GF-D8 (cell line): ENCODE results near the gene LGR4.

Source experiments
- DNase-seq: peaks from one replicate; lab custom pipeline; 2025; lab: John Stamatoyannopoulos, UW

Gene LGR4

DNA sequence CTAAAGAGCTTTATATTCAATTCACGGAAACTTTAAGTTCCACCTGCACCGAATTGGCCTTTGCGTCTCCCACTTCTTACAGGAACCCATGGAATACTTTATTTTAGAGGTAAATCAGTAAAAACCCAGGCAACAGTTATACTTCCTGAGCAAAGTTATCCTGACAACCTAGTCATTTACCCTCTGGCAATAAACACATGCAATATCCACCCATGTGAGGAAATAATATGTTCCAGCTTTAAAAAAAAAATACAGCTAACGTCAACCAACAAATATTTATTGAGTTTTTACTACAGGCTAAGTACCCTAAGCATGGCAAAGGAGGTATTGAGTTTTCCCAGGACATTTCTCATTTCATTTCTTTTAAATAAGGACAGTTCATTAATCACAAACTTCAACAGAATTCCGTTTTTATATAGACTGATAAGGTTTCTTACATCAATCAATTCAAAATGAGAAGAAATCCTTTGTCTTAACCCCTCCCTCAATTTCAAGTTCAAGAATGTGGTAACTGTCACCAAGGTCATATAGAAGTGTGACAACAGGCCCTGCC is 71.2 kb downstream of the LGR4 start:
- DNase-seq: no peak

DNA sequence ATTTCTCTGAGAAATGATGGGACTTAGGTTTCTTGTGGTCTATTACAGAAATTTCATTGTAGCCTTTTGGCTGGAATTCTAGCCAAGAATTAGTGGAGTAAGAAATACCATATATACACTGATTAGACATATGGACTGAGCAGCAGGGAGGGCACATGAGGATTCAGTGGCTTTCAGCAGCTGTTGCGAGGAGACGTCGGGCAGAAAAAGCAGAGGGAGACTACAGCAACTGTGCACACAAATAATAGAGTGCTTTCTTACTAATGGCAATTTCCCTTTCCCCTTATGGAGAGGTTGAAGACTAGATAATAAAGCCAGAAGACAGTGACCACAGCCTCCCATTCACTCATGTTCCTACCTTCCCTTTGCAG is 74.2 kb downstream of the LGR4 start:
- no peak for DNase-seq

DNA sequence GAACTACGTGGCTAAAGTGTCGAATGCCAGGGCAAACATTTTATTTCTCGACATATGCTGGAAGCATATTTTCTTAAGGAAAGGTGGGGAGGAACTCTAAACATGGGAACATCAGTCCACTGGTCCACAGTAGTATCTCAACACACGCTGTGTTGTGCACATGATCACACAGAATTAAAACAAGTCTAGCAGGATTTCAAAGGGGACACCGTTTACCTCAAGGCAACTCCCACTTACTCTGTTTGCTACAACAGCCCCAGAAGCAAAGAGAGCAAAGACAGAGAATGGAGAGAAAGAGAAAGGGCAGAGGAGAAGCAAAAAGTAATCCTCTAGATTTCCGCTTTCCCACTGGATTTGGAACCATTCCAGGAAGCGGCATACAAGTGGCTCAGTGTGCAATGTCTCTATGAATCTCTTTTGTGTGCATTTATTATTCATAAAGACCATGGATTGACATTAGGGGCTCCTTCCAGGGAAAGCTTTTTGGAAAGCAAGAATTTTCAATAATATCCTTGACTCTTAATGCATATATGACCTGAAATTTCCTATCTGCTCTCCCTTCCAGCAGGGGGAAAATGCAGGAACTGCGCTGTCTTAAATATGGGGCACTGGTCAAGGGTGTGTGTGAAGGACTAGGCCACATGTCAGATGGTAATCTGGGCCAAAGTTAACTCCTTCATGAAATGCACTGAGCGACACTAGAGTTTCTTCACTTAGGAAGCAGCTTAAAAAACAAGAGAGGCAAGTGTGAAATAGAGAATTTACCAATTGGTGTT is 74.8 kb downstream of the LGR4 start:
- no peak for DNase-seq

DNA sequence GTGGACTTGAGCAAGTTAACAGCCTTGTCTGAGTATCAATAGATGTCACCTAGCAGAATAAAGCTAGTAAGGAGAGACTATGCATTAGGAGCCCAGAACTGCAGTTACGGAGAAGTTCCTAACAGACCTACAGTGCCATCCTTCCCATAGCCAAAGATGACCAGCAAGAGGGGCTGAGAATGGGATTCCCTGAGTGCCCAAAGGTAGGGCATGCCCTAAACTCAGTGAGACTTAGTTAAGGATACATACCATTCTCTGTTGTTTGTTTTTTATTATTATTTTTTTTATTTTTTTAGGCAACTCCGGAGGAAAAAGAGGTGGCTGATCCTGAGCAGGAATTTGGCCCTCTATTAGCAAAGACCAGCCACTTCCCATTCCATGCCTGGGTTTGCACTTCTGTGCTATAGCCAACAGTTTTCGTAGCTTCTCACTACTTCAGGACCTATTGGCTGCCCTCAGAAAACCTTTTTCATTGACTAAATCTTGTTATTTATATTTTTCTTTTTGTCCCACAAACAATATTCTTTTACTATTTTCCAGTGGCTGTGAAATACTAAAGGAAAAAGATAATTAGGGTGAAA is 76.2 kb downstream of the LGR4 start:
- DNase-seq: no peak

DNA sequence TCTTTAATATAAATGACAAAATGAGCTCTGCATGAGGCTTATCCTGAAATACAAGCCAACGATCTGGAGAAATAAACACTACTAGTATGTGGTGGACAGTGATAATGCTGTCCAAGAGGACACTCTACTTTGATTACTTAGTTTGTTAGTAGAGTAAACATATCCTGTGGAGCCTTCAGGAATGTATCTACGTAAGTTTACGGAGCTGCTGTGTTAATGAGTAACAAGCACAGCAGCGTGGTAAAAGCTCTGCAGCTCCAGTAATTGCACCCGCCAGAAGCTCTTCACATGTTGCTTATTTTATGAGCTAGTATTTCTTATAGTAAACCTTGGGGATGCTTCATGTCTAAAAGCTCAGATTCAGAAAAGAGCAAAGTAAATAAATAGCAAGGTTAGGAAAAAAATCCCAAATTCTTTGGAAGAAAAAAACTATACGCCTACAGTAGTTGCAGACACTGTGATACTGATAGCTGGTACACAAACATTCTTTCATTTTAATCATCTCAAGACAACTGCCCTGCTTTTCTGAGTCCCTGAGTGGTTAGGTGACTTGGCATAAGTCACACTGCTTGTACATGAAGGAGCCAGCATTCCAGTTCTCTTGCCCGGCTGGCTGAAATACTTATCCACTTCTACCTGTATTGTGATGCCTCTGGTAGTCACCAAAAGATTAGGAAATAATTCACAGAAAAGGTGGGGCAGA is 76.9 kb downstream of the LGR4 start:
- DNase-seq: no peak

DNA sequence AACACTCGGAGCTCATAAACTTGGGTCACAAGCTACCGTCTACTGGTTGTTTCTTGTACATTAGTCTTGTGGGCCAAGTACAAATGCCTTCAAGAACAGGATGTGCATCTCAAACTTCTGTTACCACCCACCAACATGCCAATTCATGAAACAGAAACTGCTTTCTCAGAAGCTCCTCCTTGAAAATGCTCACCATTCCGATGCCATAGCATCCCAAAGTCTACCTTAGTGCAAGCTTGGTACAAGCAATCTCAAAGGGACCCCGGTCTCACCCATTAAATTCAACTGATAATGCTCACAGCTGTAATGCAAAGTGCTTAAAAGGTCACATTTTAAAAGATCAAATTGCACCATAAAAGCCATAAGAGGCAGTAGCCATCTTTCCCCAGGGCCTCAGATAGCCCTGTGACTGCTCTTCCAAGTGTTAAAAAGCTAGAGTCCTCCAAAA is 77.8 kb downstream of the LGR4 start:
- DNase-seq: no peak

DNA sequence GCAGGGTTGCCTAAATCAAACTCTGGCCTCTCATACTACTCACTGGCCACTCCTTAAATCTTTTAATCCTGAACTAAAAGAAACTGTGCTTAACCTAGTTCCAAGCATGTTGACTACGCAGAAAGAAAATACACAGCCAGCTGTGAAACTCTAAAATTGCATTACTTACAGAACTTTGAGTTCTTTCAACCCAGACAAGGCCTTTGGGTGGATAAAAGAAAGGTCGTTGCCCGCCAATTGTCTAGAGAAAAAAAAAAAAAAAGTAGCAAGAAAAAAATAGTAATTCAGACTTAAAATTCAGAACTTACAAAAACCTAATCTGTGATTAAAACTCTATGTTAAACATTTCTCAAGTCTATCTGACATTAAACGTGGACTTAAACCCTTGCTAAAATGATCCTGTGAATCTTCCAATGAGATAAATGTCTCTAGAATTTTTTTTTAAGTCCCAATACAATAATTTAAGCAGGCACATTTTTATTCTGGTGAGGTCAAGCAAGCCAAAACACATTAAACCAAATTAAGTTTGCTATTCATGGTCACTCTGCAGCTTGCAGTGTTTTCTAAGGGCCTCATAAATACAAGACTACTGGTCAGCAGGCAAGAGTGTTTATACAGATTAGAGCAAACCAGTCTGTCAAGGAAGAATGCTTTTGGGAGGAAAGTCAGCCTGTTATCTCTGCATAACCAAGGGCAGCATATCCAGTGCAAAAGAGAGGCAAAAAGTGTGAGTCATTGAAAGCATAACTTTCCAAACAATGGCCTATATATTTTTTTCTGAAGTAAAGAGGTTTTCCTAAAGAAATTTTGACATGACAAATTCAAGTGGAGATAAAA is 80.1 kb downstream of the LGR4 start:
- no peak for DNase-seq

DNA sequence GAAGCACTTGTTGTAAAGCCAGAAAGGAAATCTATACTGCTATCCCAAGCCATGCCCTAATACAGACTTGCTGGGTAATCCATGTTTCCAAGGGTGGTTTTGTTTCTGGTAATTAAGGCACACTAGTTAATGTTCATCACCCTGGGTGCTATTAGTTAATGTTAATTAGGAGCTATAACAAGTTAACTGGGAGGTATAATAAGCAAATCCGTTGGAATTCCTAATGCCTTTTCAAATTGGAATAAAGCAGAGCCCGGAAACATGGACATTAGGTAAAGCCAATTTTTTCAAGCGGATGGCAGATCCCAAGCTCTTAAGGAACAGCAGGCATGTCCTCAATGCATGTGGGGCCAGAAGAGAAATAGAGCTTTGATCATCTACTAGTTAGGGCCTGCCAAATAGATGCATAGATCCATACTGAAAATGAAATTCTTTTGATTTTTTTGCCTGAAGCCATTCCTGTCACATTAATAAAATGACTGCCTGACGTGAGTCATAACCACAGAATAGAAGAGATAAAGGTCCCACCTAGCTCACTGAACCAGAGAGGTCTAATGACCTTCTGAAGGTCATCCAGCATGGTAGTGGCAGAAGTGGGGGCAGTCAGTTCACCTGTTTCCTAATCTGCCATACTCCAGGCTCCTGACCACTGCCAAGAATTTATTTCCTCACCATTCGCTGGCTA is 81.1 kb downstream of the LGR4 start:
- DNase-seq: no peak

DNA sequence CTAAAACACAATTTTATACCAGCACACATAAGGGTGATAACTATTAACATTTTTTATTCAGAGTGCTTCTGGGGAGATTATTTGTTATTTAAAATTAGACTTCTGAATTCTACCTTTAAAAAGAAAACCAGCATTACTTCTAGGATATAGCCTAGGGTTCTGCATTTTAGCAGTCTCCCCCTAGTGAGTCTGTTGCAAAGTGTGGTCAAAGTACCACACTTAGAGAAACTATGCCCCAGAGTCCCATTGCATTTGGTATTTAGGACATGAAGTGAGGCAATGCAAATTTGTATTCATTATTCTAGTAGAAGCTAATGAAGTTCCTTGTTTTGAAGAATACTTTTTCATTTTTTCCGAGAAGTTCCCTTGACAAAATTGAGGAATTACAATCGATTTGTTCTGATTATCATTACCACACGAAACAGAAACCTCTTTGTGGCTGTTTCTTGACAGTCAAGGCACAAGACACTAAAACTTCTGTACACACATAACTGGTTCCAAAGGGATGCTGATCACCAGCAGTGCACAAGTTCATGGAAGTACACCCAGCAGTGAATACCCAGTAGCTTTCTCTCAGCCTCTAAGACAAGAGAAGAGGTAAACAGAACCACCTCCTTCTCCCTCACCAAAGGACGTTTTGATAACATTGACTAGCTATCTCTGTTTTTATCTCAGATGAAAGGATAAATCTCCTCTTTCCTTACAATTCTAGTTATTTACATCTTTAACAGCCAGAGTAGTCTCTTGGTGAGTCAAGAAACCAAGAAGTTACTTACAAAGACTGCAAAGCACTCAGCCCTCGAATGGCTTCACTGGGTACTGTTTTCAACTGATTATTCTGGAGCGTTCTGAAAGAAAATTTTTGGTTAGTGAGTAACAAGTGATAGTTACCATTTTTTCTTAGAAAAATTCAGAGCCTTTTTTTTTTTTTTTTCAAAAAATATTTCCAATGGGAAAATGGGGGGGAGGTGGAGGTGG is 82.0 kb downstream of the LGR4 start:
- DNase-seq: no peak

DNA sequence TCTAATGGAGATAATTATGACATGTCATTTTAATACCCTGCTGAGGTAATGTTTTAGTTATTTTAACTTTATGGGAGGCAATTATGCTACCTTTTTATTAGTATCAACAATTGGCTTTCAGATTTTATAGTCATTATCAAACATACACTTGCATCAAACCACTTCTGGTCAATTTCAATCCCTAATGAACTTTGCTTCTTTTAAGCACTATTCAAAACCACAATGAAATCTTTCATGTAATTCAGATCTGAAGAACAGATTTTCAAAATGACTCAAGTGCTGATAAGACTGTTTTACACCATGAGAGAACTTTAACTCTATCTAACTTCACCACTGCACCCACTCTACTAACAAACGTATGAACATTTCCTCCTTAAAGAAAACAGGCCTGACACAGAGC is 83.7 kb downstream of the LGR4 start:
- DNase-seq: no peak

DNA sequence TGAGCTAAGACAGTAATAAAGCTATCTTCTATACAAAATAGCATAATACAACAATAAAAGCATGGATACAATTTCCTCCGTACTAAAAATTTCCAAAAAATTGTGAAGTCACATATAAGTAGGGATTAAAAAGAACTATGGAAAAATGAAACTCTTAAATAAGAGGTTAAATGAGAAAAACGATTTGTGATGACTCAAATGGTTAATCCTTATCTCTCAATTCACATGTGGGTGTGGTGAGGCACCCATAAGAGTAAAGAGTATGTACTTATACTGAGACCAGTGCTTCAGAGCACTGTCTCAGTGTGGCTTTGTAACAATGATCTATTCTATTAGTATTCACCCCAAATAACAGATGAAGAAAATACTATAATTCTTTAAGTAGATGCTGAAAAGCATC is 84.6 kb downstream of the LGR4 start:
- no peak for DNase-seq

DNA sequence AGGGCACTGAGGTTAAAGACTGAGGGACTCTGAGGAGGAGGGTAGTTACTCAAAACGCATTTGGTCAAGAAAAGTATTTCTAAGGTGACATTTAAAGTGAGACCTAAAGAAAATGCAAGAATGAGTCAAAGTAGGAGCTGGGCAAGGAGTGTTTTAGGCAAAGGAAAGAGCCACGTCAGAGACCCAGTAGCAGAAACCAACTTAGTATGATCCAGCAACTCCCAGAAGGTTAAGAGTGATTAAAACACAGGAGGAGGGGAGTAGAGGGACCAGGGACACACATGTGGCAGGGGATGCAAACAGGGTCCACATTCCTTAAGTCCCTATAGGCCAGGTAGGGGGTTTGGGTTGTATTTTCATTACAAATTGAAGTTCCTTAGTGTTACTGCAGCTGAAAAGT is 85.2 kb downstream of the LGR4 start:
- DNase-seq: no peak

DNA sequence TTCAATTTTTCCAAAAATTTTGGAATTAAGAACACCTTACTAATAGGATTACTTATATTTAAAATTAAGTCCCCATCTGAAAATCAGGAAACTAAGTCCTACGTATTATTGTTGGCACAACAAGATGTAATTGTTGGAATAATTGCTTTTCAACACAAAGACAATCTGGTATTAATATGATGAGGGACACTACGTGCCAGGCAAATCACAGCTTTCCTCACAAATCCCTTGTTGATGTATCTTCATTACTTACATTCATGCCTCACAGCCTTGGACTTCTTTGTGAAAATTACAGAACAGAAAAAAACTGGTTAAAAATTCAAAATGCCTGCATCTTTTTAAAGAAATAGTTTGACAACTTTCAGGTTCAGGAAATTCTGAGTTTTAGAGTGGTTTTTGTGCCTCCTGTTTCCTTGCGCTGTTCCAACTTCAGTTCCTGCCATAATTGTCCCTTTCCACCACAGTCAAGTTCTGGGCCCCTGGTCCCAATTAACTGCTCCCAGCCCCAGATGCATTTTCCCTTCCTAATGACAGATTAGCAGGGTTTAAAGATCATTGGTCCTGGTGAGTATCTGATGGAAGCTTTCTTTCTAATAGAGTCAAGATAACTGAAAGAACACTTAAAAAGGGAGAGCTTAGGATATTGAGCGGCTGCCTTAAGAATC is 86.3 kb downstream of the LGR4 start:
- no peak for DNase-seq

DNA sequence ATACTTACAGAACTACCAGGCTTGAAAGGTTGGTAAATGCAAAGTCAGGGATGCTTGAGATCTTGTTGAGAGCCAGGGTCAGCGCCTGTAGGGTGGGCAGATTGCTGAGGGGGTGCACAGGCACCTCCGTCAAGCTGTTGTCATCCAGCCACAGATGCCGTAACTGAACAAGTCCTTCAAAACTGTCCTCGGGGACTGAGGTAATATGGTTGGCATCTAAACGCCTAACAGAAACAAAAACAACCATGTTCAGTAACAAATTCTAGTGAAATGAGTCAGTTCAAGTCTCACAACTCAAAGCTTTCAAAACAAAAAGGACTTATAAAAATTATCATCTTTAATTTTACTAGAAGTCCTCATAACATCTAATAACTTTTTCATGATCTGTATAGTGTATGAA is 87.3 kb downstream of the LGR4 start:
- no peak for DNase-seq

DNA sequence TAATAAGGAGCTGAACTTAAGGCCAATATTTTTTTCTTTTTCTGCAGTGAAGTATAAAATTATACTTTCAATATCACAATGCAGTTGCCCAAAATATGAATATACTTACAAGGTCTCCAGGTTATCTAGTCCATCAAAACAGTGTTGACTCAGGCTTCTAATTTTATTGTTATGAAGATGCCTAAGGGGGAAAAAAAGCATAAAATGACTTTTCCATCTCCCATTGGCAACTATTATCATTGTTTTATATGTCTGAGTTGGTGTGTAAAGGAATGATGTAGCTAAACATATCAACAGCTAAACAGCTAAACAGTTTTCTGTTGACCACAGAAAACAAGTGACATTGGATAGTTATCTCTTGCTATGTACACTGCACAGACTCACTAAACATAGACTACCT is 88.4 kb downstream of the LGR4 start:
- DNase-seq: no peak

DNA sequence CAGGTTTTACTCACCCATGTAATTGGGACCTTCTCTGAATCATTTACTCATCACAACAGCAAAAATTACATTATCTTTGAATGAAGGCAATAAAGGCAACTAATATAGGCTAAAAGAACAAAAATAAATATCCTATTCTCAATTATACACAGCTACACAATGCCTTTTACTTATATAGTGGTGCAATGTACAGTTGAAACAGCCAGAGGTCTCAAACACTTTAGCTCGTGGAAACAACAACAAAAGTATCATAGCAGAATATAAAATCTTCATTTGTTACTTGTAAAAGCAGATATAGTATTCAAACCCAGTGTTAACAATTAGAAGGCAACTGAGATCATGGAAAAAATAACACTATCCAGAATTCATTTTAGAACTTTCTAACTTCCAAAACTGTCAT is 88.9 kb downstream of the LGR4 start:
- DNase-seq: no peak

DNA sequence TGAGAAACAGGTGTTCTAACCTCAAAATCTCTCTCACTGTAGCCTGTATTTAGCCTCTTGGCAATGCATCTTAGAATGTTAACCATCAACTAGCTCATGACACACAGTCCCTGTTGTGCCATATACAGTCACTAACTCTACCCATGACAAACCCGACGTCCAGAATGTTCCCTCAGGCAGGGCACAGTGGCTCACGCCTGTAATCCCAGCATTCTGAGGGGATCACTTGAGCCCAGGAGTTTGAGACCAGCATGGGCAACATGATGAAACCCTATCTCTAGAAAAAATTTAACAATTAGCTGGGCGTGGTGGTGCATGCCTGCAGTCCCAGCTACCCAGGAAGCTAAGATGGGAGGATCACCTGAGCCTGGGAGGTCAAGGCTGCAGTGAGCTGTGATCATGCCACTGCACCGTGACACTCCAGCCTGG is 91.3 kb downstream of the LGR4 start:
- no peak for DNase-seq

DNA sequence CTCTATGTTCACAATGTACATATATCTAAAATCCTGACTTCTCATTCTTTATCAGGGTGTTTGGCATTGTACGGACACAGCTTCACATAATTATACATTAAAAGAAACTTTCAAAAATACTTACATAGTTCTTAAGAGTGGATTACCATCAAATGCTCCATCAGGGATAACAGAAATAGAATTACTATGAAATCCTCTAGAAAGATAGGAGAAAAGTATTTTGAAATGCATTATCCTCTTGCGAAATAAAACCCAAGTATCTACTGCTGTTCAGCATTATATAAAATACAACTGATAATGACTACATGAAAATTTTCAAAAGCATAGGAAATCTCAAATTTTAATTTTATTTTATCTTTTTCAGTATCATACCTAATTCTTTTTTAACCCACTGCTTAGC is 91.8 kb downstream of the LGR4 start:
- DNase-seq: no peak

DNA sequence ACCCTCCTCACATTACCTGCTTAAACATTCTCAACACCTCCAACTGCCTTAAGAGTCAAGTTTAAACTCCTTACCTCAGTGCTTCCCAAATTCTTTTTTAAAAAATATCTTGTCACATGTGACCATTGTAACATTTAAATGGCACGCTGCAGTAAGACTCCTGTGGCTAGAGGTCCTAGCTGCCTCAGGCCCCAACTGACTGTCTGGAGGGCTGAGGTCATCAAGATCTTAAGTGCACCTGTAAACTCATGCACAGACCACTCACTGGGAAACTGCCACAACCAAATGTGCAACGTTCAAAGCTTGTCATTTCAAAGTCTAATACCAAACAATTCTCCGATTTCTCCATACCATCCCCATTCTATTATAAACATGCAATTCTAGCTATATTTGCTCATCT is 93.1 kb downstream of the LGR4 start:
- no peak for DNase-seq

DNA sequence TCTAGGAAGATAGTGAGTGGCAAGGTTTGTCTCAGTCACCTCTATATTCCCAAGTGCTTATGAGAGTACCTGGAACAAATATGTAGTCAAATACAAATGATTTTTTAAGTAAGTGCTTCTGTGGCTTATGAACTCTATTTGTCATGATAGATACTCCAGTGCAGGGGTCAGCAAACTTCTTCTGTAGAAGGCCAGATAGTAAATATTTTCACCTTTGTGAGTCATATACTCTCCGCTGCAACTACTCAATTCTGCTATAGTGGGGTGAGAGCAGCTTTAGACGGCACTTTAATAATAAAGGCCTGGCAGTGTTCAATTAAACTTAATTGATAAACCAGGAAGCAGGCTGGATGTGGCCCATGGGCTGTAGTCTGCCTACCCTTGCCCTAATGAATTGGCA is 97.2 kb downstream of the LGR4 start:
- DNase-seq: no peak
